ENCODE measurements around the gene CGB8. TPM values are rescaled to one million over a fixed set of nuclear protein-coding genes. Genes with fewer than 3 reads are reported as not detected.
"Not testable (repeated sequence)": the region's sequence is repeated elsewhere in the genome, so short reads cannot be mapped to it uniquely, and the experiment has no call there.

The CGB8 gene
- total RNA-seq, 4 donors from 2014 or later, result not detected

GRCh38 chr19:49042177-49042576 is 6.7 kb downstream of the CGB8 start:
- no peak for TF ChIP-seq POLR2A (IDR thresholded peaks at IDR 0.05)
- TF ChIP-seq, protein P1, sequence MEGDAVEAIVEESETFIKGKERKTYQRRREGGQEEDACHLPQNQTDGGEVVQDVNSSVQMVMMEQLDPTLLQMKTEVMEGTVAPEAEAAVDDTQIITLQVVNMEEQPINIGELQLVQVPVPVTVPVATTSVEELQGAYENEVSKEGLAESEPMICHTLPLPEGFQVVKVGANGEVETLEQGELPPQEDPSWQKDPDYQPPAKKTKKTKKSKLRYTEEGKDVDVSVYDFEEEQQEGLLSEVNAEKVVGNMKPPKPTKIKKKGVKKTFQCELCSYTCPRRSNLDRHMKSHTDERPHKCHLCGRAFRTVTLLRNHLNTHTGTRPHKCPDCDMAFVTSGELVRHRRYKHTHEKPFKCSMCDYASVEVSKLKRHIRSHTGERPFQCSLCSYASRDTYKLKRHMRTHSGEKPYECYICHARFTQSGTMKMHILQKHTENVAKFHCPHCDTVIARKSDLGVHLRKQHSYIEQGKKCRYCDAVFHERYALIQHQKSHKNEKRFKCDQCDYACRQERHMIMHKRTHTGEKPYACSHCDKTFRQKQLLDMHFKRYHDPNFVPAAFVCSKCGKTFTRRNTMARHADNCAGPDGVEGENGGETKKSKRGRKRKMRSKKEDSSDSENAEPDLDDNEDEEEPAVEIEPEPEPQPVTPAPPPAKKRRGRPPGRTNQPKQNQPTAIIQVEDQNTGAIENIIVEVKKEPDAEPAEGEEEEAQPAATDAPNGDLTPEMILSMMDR (IDR thresholded peaks at IDR 0.05), result no peak
- H3K4me3 ChIP-seq, result no peak overlapping the region
- H3K9me3 ChIP-seq, result no peaks in the 10 kb centered on the region
- no peaks in the 10 kb centered on the region for H3K27me3 ChIP-seq
- DNase-seq, result no peak
- no peaks in the 10 kb centered on the region for H3K4me1 ChIP-seq
- intact Hi-C loops (cut with DNase I; ENCODE audit: low total_unique reads), result no loop called here
- H3K27ac ChIP-seq, result no peak overlapping the region
- no peaks in the 10 kb centered on the region for H3K36me3 ChIP-seq

DNA sequence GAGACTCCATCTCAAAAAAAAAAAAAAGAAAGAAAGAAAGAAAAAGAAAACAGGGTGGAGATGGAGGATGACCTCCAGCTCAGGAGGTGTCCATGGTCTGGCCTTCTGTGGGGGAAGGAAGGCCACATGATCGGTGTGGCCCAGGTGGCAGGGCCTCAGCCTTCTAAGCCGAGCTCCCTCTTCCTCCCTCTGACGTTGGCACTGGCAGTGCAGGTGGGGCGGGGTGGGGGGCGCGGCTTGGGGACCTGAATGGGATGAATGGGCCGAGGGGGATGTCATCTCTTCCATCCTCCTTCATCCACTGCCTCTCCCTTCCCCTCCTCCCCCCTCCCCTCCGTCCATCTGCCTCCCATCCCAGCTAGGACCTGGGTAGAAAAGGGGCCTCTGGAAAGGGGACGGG is 9.2 kb downstream of the CGB8 start:
- H3K27ac ChIP-seq; H3K4me3 ChIP-seq; H3K27me3 ChIP-seq; H3K4me1 ChIP-seq; intact Hi-C loops (cut with DNase I; ENCODE audit: low total_unique reads); DNase-seq; H3K36me3 ChIP-seq; H3K9me3 ChIP-seq: not testable (repeated sequence)

DNA sequence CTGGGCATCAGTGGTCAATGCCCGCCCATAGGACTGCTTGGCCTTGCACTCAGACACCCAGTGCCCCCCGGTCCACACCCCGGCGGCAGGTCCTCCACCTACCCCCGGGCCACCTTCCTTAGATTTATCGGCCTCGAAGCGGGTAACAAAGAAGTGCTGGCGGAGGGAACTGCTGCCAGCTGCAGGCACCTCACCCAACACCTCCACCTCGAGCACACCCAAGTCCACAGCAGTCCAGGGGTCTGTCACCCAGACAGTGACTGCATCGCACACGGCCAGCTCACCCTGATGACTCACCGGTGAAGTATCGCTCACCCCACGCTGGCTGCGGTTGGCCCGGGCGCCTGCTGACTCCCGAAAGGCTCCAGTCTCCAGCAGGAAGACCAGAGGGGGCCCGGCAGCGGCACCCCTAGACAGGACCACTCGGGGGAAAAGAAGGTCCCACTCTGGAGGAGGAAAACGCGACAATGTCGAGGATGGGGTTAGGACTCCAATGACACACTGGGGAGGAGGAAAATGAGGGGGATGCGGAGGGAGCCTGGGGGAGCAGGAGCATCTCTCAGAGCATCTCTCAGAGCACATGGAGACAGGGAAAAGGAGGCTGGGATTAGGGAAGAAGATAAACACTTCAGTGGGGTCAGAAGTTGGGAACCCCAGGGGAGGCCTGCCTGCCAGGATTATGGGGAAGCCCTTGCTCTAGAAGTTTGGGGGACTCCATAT is 10.2 kb downstream of the CGB8 start:
- H3K4me1 ChIP-seq; H3K9me3 ChIP-seq; H3K36me3 ChIP-seq; DNase-seq; H3K4me3 ChIP-seq; H3K27me3 ChIP-seq; intact Hi-C loops (cut with DNase I; ENCODE audit: low total_unique reads); H3K27ac ChIP-seq: not testable (repeated sequence)

GRCh38 chr19:49038111-49038510 is 10.8 kb downstream of the CGB8 start:
- H3K27me3 ChIP-seq; H3K4me1 ChIP-seq; intact Hi-C loops (cut with DNase I; ENCODE audit: low total_unique reads); DNase-seq; H3K36me3 ChIP-seq; H3K27ac ChIP-seq; H3K4me3 ChIP-seq; H3K9me3 ChIP-seq: not testable (repeated sequence)

GRCh38 chr19:49036815-49037214 is 12.1 kb downstream of the CGB8 start, which contains the start of gene CGB1:
Gene CGB1, minus strand, starts transcription at chr19:49036895. Its CDS starts 184 bp downstream, at chr19:49036711.
- DNase-seq; intact Hi-C loops (cut with DNase I; ENCODE audit: low total_unique reads); H3K27me3 ChIP-seq; H3K9me3 ChIP-seq; H3K36me3 ChIP-seq; H3K4me3 ChIP-seq; H3K27ac ChIP-seq; H3K4me1 ChIP-seq: not testable (repeated sequence)

DNA sequence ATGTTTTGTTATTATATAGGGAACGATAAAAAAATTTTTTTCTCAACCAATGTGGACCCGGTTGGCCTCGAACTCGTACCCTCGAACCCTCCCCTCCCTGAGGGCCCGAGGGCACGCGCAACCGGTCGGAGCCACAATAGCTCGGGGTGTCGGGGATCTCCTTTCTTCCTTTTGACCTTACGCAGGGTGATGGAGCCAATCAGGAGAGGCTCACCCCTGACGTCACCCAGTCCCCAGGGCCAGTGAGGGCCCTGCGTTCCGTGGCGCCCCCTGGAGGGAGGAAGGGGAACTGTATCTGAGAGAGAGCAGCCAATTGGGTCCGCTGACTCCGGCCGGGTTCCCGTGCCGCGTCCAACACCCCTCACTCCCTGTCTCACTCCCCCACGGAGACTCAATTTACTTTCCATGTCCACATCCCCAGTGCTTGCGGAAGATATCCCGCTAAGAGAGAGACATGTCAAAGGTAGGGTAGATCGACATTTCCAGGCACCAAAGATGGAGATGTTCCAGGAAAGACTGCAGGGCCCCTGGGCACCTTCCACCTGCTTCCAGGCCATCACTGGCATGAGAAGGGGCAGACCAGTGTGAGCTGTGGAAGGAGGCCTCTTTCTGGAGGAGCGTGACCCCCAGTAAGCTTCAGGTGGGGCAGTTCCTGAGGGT is 17.1 kb downstream of the CGB8 start, which contains the start of gene CGB2:
Gene CGB2 (plus strand): TSS at position 249 of the 660 bp plus-strand sequence. CDS start 206 bp downstream, at position 455.
- H3K27ac ChIP-seq; H3K4me1 ChIP-seq; H3K9me3 ChIP-seq; H3K4me3 ChIP-seq; H3K27me3 ChIP-seq; H3K36me3 ChIP-seq; intact Hi-C loops (cut with DNase I; ENCODE audit: low total_unique reads); DNase-seq: not testable (repeated sequence)

DNA sequence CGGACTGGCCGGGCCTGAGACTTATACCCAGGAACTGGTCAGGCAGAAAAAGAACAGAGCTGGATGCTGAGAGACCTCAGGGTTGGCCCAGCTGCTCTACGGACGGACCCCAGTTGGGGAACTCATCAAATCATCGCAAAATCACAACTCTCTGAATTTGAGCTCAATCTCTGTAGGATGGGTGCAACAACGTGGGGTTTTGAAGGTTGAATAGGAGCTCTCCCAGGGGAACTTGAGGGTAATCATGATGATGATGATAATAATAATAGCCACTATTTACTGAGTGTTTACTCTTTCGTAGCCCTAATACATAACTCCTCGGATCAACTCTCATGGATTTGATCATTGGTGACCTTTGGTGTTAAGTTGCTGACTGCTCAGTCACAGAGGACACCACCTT is 18.6 kb downstream of the CGB8 start:
- H3K27me3 ChIP-seq; H3K4me3 ChIP-seq; H3K4me1 ChIP-seq; intact Hi-C loops (cut with DNase I; ENCODE audit: low total_unique reads); H3K9me3 ChIP-seq; H3K36me3 ChIP-seq; DNase-seq; H3K27ac ChIP-seq: not testable (repeated sequence)

- H3K9me3 ChIP-seq; H3K4me1 ChIP-seq; DNase-seq; H3K36me3 ChIP-seq; H3K27ac ChIP-seq; intact Hi-C loops (cut with DNase I; ENCODE audit: low total_unique reads); H3K4me3 ChIP-seq; H3K27me3 ChIP-seq: not testable (repeated sequence)
These were observed 19.2 kb downstream of the CGB8 start for GRCh38 chr19:49029749-49030148.

- DNase-seq; intact Hi-C loops (cut with DNase I; ENCODE audit: low total_unique reads); H3K4me3 ChIP-seq; H3K4me1 ChIP-seq; H3K9me3 ChIP-seq; H3K27ac ChIP-seq; H3K36me3 ChIP-seq; H3K27me3 ChIP-seq: not testable (repeated sequence)
These were observed 20.2 kb downstream of the CGB8 start for GRCh38 chr19:49028686-49029085.

DNA sequence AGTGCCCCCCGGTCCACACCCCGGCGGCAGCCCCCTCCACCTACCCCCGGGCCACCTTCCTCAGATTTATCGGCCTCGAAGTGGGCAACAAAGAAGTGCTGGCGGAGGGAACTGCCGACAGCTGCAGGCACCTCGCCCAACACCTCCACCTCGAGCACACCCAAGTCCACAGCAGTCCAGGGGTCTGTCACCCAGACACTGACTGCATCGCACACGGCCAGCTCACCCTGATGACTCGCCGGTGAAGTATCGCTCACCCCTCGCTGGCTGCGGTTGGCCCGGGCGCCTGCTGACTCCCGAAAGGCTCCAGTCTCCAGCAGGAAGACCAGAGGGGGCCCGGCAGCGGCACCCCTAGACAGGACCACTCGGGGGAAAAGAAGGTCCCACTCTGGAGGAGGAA is 23.3 kb downstream of the CGB8 start:
- intact Hi-C loops (cut with DNase I; ENCODE audit: low total_unique reads); H3K4me3 ChIP-seq; H3K27me3 ChIP-seq; H3K36me3 ChIP-seq; H3K27ac ChIP-seq; H3K9me3 ChIP-seq; DNase-seq; H3K4me1 ChIP-seq: not testable (repeated sequence)

GRCh38 chr19:49025088-49025487 is 23.8 kb downstream of the CGB8 start:
- H3K9me3 ChIP-seq; H3K36me3 ChIP-seq; DNase-seq; H3K27me3 ChIP-seq; H3K4me1 ChIP-seq; H3K27ac ChIP-seq; intact Hi-C loops (cut with DNase I; ENCODE audit: low total_unique reads); H3K4me3 ChIP-seq: not testable (repeated sequence)

DNA sequence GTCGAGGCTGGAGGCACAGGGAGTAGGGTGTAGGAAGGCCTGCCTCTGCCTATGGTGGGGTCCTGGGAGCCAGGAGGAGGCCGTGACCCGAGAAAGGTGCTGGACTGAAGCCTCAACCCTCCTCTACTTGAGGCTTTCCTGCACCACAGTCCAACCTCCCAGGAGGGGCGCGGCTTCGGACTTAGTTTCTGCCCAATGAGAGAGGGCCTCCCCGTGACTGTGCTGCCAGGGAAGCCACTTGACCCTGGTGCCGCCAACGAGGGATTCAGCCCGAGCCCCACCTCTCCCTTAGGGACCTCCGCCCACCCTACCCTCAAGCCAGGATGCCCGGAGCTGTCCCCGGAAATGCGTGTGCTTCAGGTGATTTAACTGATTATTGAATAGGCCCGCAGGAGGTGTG is 24.7 kb downstream of the CGB8 start, which contains the start of gene CGB3:
Gene CGB3 (minus strand): TSS at position 101 of the 400 bp plus-strand sequence. CDS start 362 bp downstream, outside the sequence.
- H3K36me3 ChIP-seq; DNase-seq; H3K4me1 ChIP-seq; H3K4me3 ChIP-seq; intact Hi-C loops (cut with DNase I; ENCODE audit: low total_unique reads); H3K9me3 ChIP-seq; H3K27ac ChIP-seq; H3K27me3 ChIP-seq: not testable (repeated sequence)
